LNCAP (cell line): ENCODE results near the gene LRP1B.

Source experiments
- CTCF ChIP-seq: fragments of 450-650 bp; IDR thresholded peaks from 2 replicates; pipeline ENCODE4 v1.5.1; 2017; ENCODE audit warnings: mild to moderate bottlenecking

The LRP1B gene

GRCh38 chr2:141125432-141125831 is 1005.4 kb downstream of the LRP1B start:
- no peak for TF ChIP-seq CTCF

- no peak for TF ChIP-seq CTCF
These were observed 1012.0 kb downstream of the LRP1B start for GRCh38 chr2:141118836-141119235.

GRCh38 chr2:141113301-141113700 is 1017.5 kb downstream of the LRP1B start:
- TF ChIP-seq CTCF, result no peak

GRCh38 chr2:141109633-141110032 is 1021.2 kb downstream of the LRP1B start:
- no peak for TF ChIP-seq CTCF

GRCh38 chr2:141105763-141106162 is 1025.1 kb downstream of the LRP1B start:
- no peak for TF ChIP-seq CTCF

- no peak for TF ChIP-seq CTCF
These were observed 1027.6 kb downstream of the LRP1B start for GRCh38 chr2:141103216-141103615.

- TF ChIP-seq CTCF, result no peak
These were observed 1051.6 kb downstream of the LRP1B start for GRCh38 chr2:141079231-141079630.

- TF ChIP-seq CTCF, result no peak
These were observed 1055.1 kb downstream of the LRP1B start for GRCh38 chr2:141075753-141076152.
